ENCODE results near the gene ARFGAP1.

The ARFGAP1 gene

DNA sequence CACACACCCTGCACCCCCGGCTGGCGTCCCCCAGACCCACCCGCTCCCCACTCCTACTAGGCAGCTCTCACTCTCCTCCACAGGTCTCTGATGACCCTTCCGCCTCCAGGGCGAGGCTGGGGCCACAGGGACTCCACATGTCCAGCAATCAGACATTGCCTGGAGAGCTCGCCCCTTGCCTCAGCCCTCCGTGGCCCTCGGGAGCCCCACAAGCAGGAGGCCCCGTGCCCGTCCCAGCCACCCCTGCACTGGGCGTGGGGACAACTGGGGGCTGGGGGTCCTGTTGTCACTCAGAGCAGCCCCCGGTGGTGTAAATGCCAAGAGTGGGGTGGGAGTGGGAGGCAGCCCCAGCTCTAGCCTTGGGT, 21.9 kb downstream of the ARFGAP1 start:
- H3K4me2 ChIP-seq (ENCODE audit: low read depth, low read length, poor library complexity, severe bottlenecking) = no peak overlapping the region
- TF ChIP-seq, protein P1, sequence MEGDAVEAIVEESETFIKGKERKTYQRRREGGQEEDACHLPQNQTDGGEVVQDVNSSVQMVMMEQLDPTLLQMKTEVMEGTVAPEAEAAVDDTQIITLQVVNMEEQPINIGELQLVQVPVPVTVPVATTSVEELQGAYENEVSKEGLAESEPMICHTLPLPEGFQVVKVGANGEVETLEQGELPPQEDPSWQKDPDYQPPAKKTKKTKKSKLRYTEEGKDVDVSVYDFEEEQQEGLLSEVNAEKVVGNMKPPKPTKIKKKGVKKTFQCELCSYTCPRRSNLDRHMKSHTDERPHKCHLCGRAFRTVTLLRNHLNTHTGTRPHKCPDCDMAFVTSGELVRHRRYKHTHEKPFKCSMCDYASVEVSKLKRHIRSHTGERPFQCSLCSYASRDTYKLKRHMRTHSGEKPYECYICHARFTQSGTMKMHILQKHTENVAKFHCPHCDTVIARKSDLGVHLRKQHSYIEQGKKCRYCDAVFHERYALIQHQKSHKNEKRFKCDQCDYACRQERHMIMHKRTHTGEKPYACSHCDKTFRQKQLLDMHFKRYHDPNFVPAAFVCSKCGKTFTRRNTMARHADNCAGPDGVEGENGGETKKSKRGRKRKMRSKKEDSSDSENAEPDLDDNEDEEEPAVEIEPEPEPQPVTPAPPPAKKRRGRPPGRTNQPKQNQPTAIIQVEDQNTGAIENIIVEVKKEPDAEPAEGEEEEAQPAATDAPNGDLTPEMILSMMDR (conservative IDR thresholded peaks at IDR 0.05; ENCODE audit: low read length) = no peak
- TF ChIP-seq EZH2phosphoT487 (IDR thresholded peaks at IDR 0.05; ENCODE audit: borderline replicate concordance) = no peak
- no peaks in the 10 kb centered on the region for H3K9me3 ChIP-seq (ENCODE audit: insufficient read depth, low read depth, low read length)
- no peaks in the 10 kb centered on the region for H3K79me2 ChIP-seq (ENCODE audit: insufficient read depth, low read length)
- no peaks in the 10 kb centered on the region for H3K4me1 ChIP-seq (ENCODE audit: insufficient read depth, low read length, poor library complexity, severe bottlenecking)
- H3K4me3 ChIP-seq (ENCODE audit: low read length, poor library complexity, severe bottlenecking) = no peak overlapping the region
- H3K36me3 ChIP-seq (ENCODE audit: insufficient read depth, low read length) = no peaks in the 10 kb centered on the region
- no peaks in the 10 kb centered on the region for H3K27me3 ChIP-seq (ENCODE audit: insufficient read depth, low read length, poor library complexity, severe bottlenecking)
- no peak overlapping the region for H2AFZ ChIP-seq (ENCODE audit: low read length)
- H3K9me2 ChIP-seq (replicated peaks; ENCODE audit: low read depth, low read length) = no peaks in the 10 kb centered on the region
- H3F3A ChIP-seq (ENCODE audit: low read depth) = no peaks in the 10 kb centered on the region
- H3K9ac ChIP-seq (ENCODE audit: low read depth, low read length, poor library complexity, severe bottlenecking) = no peak overlapping the region
- no peaks in the 10 kb centered on the region for H4K20me1 ChIP-seq (ENCODE audit: insufficient read depth, low read length, poor library complexity, severe bottlenecking)

DNA sequence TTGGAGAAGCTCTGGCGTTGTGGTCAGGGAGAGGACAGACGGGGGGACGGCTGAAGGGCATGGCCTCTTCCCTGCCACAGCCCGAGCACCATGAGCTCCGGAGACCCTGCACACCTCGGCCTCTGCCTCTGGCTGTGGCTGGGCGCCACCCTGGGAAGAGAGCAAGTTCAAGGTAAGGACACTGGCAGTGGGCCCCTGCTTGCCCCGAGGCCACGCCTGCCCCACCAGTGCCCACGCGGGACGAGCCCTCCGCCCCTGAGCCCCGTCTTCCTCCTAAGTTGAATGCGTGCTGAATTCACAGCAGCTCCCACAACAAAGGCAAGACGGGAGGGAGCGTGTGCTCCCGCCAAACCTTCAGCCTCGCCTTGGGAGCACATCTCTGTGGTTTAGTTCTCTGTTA, 22.4 kb downstream of the ARFGAP1 start:
- H3K9me2 ChIP-seq (replicated peaks; ENCODE audit: low read depth, low read length) = no peaks in the 10 kb centered on the region
- H3K27me3 ChIP-seq (ENCODE audit: insufficient read depth, low read length, poor library complexity, severe bottlenecking) = no peaks in the 10 kb centered on the region
- no peak for TF ChIP-seq EZH2phosphoT487 (IDR thresholded peaks at IDR 0.05; ENCODE audit: borderline replicate concordance)
- TF ChIP-seq, protein P1 (conservative IDR thresholded peaks at IDR 0.05; ENCODE audit: low read length) = no peak
- no peak overlapping the region for H3K9ac ChIP-seq (ENCODE audit: low read depth, low read length, poor library complexity, severe bottlenecking)
- no peaks in the 10 kb centered on the region for H3F3A ChIP-seq (ENCODE audit: low read depth)
- H4K20me1 ChIP-seq (ENCODE audit: insufficient read depth, low read length, poor library complexity, severe bottlenecking) = no peaks in the 10 kb centered on the region
- H3K79me2 ChIP-seq (ENCODE audit: insufficient read depth, low read length) = no peaks in the 10 kb centered on the region
- no peaks in the 10 kb centered on the region for H3K4me1 ChIP-seq (ENCODE audit: insufficient read depth, low read length, poor library complexity, severe bottlenecking)
- H3K4me3 ChIP-seq (ENCODE audit: low read length, poor library complexity, severe bottlenecking) = no peak overlapping the region
- no peaks in the 10 kb centered on the region for H3K9me3 ChIP-seq (ENCODE audit: insufficient read depth, low read depth, low read length)
- H3K4me2 ChIP-seq (ENCODE audit: low read depth, low read length, poor library complexity, severe bottlenecking) = no peak overlapping the region
- no peaks in the 10 kb centered on the region for H3K36me3 ChIP-seq (ENCODE audit: insufficient read depth, low read length)
- H2AFZ ChIP-seq (ENCODE audit: low read length) = no peak overlapping the region

DNA sequence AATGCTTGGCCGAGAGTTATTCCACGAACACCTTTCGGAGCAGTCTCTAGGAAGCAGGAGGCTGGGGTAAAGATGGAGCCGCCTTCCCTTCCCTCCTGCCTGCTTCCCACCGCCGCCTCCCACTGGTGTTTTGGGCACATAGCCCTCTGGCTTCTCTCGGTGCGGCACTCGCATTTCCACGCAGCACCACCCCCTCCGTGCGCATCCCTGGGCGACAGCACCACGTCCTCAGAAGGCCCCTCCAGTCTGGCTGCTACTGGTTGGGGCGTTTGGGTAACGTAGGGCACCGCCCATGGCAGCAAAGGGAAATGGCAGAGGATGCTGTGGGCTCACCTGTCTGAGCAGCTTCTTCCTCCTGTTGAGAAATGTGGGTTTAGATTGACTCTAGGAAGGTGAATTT, 22.8 kb downstream of the ARFGAP1 start:
- H3K9me3 ChIP-seq (ENCODE audit: insufficient read depth, low read depth, low read length) = no peaks in the 10 kb centered on the region
- H4K20me1 ChIP-seq (ENCODE audit: insufficient read depth, low read length, poor library complexity, severe bottlenecking) = no peaks in the 10 kb centered on the region
- TF ChIP-seq, protein P1 (conservative IDR thresholded peaks at IDR 0.05; ENCODE audit: low read length) = peak; percentile 32; the same call in 1 of the 2 replicates
- no peak for TF ChIP-seq EZH2phosphoT487 (IDR thresholded peaks at IDR 0.05; ENCODE audit: borderline replicate concordance)
- H3K4me1 ChIP-seq (ENCODE audit: insufficient read depth, low read length, poor library complexity, severe bottlenecking) = no peaks in the 10 kb centered on the region
- H3K9ac ChIP-seq (ENCODE audit: low read depth, low read length, poor library complexity, severe bottlenecking) = no peak overlapping the region
- no peaks in the 10 kb centered on the region for H3K27me3 ChIP-seq (ENCODE audit: insufficient read depth, low read length, poor library complexity, severe bottlenecking)
- H3K79me2 ChIP-seq (ENCODE audit: insufficient read depth, low read length) = no peaks in the 10 kb centered on the region
- no peak overlapping the region for H3K4me2 ChIP-seq (ENCODE audit: low read depth, low read length, poor library complexity, severe bottlenecking)
- no peaks in the 10 kb centered on the region for H3K36me3 ChIP-seq (ENCODE audit: insufficient read depth, low read length)
- H2AFZ ChIP-seq (ENCODE audit: low read length) = no peak overlapping the region
- H3F3A ChIP-seq (ENCODE audit: low read depth) = no peaks in the 10 kb centered on the region
- no peaks in the 10 kb centered on the region for H3K9me2 ChIP-seq (replicated peaks; ENCODE audit: low read depth, low read length)
- H3K4me3 ChIP-seq (ENCODE audit: low read length, poor library complexity, severe bottlenecking) = no peak overlapping the region
